Mucosa of descending colon (tissue), 3 donors: ENCODE data around the gene SLIT3. TPM values are rescaled to one million over a fixed set of nuclear protein-coding genes. Genes with fewer than 3 reads are reported as not detected.

Source experiments
- ATAC-seq: fragments of 200-7000 bp; cut with Tn5 transposase; one replicate; pipeline ENCODE4 v1.9.1; 2020; ENCODE audit warnings: mild to moderate bottlenecking, moderate library complexity
- DNase-seq, 3 donors: peaks; one replicate each; pipeline ENCODE4 v3.0.0-alpha.2; 2020
- H3K36me3 ChIP-seq: fragments of 200-600 bp; one replicate; pipeline ENCODE4 v1.8.0; 2021; ENCODE audit warnings: low read depth, mild to moderate bottlenecking
- H3K4me1 ChIP-seq: fragments of 200-600 bp; one replicate; pipeline ENCODE4 v1.8.0; 2021; ENCODE audit warnings: low read depth, mild to moderate bottlenecking
- H3K4me3 ChIP-seq: fragments of 200-600 bp; one replicate; pipeline ENCODE4 v1.8.0; 2021; ENCODE audit warnings: mild to moderate bottlenecking
- H3K9me3 ChIP-seq: fragments of 200-600 bp; one replicate; pipeline ENCODE4 v1.8.0; 2021; ENCODE audit warnings: mild to moderate bottlenecking
- intact Hi-C, 2 donors: fragments of 100-400 bp; cut with DNase I in 1 of 2; cut with micrococcal nuclease in 1 of 2; formaldehyde crosslinking; loops; one replicate each; pipeline versions ENCODE4 v1.11.0 to v1.11.1; 2022; cut with DNase I, micrococcal nuclease
- total RNA-seq, 3 donors: library from RNA; stranded (reverse); fragmentation: NEBNext Ultra II Directional in 2 of 3; extraction: Animal tissue kit (Norgen Biotek cat#: 25700) in 2 of 3; gene quantifications; one replicate each; pipeline versions ENCODE4 v1.2.1 to v1.2.4, GENCODE V29; 2021 to 2023
- TF ChIP-seq, protein P1 (sequence below): fragments of 200-600 bp; IDR thresholded peaks from one replicate; pipeline ENCODE4 v1.8.0; 2022; ENCODE audit warnings: antibody characterized with exemption, mild to moderate bottlenecking
- donor health status: DM: no; HTN: no; CAD: no; lungs with moderate emphysema.
- donor health status: DM: no; HTN: no; CAD: no.
- donor health status: DM: no; HTN: yes; CAD: no.

SLIT3 gene
- total RNA-seq, 3 donors from 2014 or later: 4.2 to 25.5 (median 16.1) TPM

DNA sequence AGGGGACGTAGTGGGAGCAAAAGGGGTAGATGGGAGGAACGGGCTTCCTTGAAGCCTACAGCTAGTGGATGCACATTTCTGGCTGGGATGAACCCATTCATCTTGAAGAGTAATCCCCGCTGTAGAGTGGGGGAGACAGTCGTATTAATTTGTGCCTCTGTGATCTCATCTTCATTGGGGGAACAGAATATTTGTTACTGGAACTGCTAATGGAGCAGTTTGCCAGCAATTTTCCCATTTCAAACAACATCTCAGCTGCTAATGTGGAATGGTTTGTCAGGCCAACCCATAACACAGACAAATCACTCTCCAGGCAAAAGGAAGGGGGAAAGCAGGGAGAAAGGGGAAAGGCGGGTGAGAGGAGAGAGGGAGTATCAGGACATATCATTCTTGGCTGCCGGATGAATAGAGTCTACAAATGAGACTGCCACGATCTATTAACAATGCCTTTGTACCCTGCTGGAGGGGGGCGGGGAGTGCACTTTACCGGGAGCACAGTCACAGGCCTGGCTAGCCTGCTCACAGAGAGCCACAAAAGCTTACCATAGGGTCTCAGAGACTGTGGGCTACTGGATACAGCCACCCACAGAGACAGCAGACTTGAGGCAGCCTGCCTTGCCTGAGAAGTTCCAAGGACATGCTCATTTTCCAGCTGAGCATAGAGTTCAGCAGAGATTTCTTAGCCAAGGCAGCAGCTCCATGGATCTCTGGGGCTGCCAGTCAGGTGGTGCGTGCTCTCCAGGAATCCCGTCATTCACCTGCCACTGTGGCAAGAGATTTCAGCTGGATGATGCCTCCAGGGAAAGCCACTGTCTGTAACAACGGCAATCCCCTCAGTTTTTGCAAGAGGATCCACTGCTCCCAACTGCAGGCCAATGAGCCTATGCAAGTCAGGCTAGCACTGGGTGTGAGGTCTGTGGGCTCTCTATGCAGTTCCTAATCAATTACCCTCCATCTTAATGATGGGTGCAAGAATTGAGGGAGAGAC, 504.1 kb downstream of the SLIT3 start:
- DNase-seq: no peak

DNA sequence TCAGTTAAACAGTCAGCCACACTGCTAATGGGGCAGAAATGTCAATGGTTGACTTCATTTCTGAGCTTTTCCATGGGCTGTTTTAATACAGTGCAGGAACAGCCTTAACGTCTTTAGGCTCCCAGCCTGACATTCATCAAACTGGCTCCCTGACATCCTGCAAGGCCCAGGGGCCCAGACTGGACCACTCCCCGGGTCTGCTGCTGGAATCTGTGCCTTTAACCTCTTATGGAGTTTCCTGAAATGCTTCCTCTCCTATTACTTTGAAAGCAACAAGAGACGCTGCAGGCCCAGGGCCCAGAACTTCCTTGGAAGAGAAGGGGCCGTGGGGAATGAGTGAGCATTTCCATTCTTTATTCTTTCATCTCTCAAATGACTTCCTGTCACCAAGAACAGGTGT, 504.9 kb downstream of the SLIT3 start:
- Histone ChIP-seq H3K4me3 (no peak overlapping the region), H3K9me3 (no peaks in the 10 kb centered on the region), H3K36me3 (no peaks in the 10 kb centered on the region), H3K4me1 (no peaks in the 10 kb centered on the region)
- DNase-seq: no peak
- ATAC-seq: no peak
- intact Hi-C loops: no loop called here
- TF ChIP-seq, protein P1, sequence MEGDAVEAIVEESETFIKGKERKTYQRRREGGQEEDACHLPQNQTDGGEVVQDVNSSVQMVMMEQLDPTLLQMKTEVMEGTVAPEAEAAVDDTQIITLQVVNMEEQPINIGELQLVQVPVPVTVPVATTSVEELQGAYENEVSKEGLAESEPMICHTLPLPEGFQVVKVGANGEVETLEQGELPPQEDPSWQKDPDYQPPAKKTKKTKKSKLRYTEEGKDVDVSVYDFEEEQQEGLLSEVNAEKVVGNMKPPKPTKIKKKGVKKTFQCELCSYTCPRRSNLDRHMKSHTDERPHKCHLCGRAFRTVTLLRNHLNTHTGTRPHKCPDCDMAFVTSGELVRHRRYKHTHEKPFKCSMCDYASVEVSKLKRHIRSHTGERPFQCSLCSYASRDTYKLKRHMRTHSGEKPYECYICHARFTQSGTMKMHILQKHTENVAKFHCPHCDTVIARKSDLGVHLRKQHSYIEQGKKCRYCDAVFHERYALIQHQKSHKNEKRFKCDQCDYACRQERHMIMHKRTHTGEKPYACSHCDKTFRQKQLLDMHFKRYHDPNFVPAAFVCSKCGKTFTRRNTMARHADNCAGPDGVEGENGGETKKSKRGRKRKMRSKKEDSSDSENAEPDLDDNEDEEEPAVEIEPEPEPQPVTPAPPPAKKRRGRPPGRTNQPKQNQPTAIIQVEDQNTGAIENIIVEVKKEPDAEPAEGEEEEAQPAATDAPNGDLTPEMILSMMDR: no peak

More for the DNA sequence above, 504.1 kb downstream of the SLIT3 start:
- intact Hi-C loops: no loop called here
- Histone ChIP-seq H3K36me3 (no peaks in the 10 kb centered on the region), H3K4me3 (no peak overlapping the region), H3K9me3 (no peaks in the 10 kb centered on the region), H3K4me1 (no peaks in the 10 kb centered on the region)
- TF ChIP-seq, protein P1: no peak
- no peak for ATAC-seq

GRCh38 chr5:168793841-168794837, 506.8 kb downstream of the SLIT3 start:
- Histone ChIP-seq H3K4me3 (no peak overlapping the region), H3K9me3 (no peaks in the 10 kb centered on the region), H3K36me3 (no peaks in the 10 kb centered on the region), H3K4me1 (no peaks in the 10 kb centered on the region)
- TF ChIP-seq, protein P1: no peak
- ATAC-seq (peak; percentile 38), DNase-seq (peak in 2 of 3 donors; percentile 23 to 24)
- intact Hi-C loops: no loop called here

DNA sequence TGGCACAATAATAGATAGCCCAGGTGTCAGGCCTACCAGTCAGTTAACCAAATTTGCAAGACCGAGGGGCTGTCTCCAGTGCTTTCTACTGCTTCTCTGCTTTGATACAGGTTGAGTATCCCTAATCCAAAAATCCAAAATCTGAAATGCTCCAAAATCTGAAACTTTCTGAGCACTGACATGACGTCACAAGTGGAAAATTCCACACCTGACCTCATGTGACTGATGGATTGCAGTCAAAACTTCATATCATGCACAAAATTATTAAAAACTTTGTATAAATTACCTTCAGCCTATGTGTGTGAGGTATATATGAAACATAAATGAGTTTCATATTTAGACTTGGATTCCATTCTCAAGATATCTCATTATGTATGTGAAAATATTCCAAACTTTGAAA, 508.3 kb downstream of the SLIT3 start:
- TF ChIP-seq, protein P1: no peak
- H3K9me3 ChIP-seq: no peaks in the 10 kb centered on the region

DNA sequence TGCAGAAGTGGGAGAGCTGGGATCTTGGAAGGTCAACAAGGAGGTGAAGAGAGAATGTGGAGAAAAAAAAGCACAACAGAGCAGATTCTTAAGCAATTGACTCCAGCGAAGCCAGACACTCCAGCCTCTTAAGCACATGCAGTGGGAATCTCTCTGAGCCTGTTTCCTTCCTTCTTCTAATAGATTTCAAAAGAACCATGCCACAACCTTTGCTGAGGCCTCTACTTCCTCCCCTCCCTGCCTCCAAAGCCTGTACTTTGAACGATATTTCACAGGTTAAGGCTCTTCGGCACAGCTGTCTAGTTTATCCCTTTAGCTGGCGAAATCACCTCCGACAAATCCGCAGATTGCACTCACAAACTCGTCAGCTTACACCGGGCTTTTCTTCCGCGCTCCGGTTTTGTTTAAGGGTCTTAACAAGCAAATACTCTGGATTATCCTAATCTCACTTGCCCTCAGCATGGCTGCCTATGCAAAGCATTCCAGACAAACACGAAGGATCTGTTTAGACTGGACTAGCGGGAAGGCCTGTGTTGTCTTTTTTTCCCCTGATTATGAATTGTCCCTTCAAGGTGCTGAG, 510.2 kb downstream of the SLIT3 start:
- TF ChIP-seq, protein P1: no peak
- no peak for DNase-seq
- no peaks in the 10 kb centered on the region for H3K4me1 ChIP-seq
- no peak overlapping the region for H3K4me3 ChIP-seq
- ATAC-seq: no peak
- H3K36me3 ChIP-seq: no peaks in the 10 kb centered on the region
- no peaks in the 10 kb centered on the region for H3K9me3 ChIP-seq
- intact Hi-C loops: no loop called here

More for the DNA sequence above, 508.3 kb downstream of the SLIT3 start:
- intact Hi-C loops: no loop called here
- no peaks in the 10 kb centered on the region for H3K36me3 ChIP-seq
- no peaks in the 10 kb centered on the region for H3K4me1 ChIP-seq
- no peak for DNase-seq
- no peak for ATAC-seq
- no peak overlapping the region for H3K4me3 ChIP-seq
